ENCODE data around the gene LDLRAD2.
"Not testable (repeated sequence)": the region's sequence is repeated elsewhere in the genome, so short reads cannot be mapped to it uniquely, and the experiment has no call there.

Gene LDLRAD2

DNA sequence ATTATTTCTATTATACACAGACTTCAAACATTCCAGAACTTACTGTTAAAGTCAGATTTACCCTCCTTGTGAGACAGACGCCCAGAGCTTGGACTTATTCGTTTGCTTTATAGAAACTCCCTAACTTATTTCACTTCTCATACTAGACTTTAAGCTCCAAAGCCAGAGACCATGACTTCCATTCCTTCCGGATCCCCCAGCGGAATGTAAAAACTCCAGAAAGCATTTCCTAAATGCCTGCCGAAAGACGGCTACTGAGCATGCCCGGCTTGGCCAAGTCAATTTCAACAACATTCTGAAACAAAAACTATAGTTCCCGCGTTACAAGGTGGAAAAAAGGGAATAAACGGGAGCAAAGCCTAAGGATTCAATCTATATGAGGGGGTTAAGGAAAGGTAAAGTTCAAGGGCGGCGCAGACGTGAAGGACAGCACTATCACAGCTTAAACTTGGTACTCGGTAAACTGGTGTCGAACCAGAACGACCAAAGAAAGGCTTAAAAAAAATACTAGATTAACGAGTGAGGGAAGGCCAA, 30.2 kb upstream of the LDLRAD2 start:
- DNase-seq (ENCODE audit: low read depth in 2 of 2): peak; percentile 61 to 71
- peak overlapping the region; percentile 94 to 99 for H3K4me3 ChIP-seq (replicated peaks in 1 of 2; ENCODE audit: low read depth in 2 of 2, low read length in 2 of 2)
- TF ChIP-seq, protein P1, sequence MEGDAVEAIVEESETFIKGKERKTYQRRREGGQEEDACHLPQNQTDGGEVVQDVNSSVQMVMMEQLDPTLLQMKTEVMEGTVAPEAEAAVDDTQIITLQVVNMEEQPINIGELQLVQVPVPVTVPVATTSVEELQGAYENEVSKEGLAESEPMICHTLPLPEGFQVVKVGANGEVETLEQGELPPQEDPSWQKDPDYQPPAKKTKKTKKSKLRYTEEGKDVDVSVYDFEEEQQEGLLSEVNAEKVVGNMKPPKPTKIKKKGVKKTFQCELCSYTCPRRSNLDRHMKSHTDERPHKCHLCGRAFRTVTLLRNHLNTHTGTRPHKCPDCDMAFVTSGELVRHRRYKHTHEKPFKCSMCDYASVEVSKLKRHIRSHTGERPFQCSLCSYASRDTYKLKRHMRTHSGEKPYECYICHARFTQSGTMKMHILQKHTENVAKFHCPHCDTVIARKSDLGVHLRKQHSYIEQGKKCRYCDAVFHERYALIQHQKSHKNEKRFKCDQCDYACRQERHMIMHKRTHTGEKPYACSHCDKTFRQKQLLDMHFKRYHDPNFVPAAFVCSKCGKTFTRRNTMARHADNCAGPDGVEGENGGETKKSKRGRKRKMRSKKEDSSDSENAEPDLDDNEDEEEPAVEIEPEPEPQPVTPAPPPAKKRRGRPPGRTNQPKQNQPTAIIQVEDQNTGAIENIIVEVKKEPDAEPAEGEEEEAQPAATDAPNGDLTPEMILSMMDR (IDR thresholded peaks at IDR 0.05; ENCODE audit: low read depth, low read length): no peak

GRCh38 chr1:21782349-21782867, 29.7 kb upstream of the LDLRAD2 start:
- H3K4me3 ChIP-seq (replicated peaks in 1 of 2; ENCODE audit: low read depth in 2 of 2, low read length in 2 of 2): peak overlapping the region; percentile 94 to 99
- peak; percentile 68 to 72 for DNase-seq (ENCODE audit: low read depth in 2 of 2)

GRCh38 chr1:21782868-21783678, 29.0 kb upstream of the LDLRAD2 start, which contains the start of gene USP48:
Gene USP48 (minus strand): TSS chr1:21783149. CDS start chr1:21782957, 192 bp downstream.
- H3K4me3 ChIP-seq (replicated peaks in 1 of 2; ENCODE audit: low read depth in 2 of 2, low read length in 2 of 2): peak within 1 kb of the TSS; percentile 94 to 99
- TF ChIP-seq, protein P1 (IDR thresholded peaks at IDR 0.05; ENCODE audit: low read depth, low read length): no peak

More at GRCh38 chr1:21782349-21782867, 29.7 kb upstream of the LDLRAD2 start:
- TF ChIP-seq, protein P1 (IDR thresholded peaks at IDR 0.05; ENCODE audit: low read depth, low read length): peak; percentile 33

DNA sequence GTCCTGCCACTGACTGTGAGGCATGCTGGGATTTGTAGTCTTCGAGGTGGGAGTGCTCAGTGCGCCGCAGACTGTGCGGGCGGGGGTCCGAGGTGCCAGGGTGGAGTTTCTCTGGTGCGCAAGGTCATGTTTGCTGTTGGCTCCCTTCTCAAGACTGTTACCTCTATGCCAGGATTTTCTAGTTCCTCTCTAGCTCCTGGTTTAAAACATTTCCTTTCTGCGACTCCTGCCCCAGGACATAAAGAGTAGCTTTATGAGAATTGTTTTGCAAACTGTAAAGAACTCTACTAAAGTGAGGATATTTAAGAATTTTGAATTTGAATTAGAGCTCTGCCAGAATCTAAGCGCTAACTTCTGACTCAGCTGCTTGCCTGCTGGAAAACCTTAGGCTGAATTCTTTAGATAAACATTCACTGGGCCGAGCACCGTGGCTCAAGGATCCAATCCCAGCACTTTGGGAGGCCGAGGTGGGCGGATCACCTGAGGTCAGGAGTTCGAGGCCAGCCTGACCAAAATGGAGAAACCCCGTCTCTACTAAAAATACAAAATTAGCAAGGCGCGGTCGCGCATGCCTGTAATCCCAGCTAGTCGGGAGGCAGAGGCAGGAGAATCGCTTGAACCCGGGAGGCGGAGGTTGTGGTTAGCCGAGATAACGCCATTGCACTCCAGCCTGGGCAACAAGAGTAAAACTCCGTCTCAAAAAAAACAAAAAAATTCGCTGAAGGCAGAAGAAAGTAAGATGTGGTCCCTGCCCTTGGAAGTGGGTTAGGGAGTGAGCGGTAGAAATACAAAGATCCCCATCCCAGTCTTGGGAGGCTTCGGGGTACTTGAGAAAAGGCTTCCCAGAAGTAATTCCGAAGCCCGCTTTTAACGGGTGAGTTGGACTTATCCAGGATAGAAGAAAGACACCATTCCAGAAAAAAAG, 28.1 kb upstream of the LDLRAD2 start:
- TF ChIP-seq, protein P1 (IDR thresholded peaks at IDR 0.05; ENCODE audit: low read depth, low read length): no peak
- peak; percentile 78 to 98 for DNase-seq (ENCODE audit: low read depth in 2 of 2)
- peak overlapping the region; percentile 94 to 99 for H3K4me3 ChIP-seq (replicated peaks in 1 of 2; ENCODE audit: low read depth in 2 of 2, low read length in 2 of 2)

More at GRCh38 chr1:21782868-21783678, 29.0 kb upstream of the LDLRAD2 start, which contains the start of gene USP48:
- DNase-seq (ENCODE audit: low read depth in 2 of 2): peak; percentile 97 to 98

DNA sequence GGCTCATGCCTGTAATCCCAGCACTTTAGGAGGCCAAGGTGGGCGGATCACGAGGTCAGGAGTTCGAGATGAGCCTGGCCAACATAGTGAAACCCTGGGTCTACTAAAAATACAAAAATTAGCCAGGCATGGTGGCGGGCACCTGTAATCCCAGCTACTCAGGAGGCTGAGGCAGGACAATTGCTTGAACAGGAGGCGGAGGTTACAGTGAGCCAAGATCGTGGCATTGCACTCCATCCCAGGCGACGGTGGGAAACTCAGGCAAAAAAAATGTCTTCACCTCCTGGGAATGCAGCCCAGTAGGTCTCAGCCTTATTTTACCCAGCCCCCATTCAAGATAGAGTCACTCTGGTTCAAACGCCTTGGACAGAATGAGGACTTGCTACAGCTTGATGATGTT, 26.3 kb upstream of the LDLRAD2 start:
- H3K4me3 ChIP-seq (replicated peaks in 1 of 2; ENCODE audit: low read depth in 2 of 2, low read length in 2 of 2); DNase-seq (ENCODE audit: low read depth in 2 of 2): not testable (repeated sequence)

- DNase-seq (ENCODE audit: low read depth in 2 of 2): no peak
- no peak overlapping the region for H3K4me3 ChIP-seq (replicated peaks in 1 of 2; ENCODE audit: low read depth in 2 of 2, low read length in 2 of 2)
- TF ChIP-seq, protein P1 (IDR thresholded peaks at IDR 0.05; ENCODE audit: low read depth, low read length): no peak
Measured at GRCh38 chr1:21786640-21787039, 25.4 kb upstream of the LDLRAD2 start.
